ENCODE data around the gene NLGN1. TPM values are rescaled to one million over a fixed set of nuclear protein-coding genes. Genes with fewer than 3 reads are reported as not detected.
"Not testable (repeated sequence)": the region's sequence is repeated elsewhere in the genome, so short reads cannot be mapped to it uniquely, and the experiment has no call there.

Gene NLGN1
- total RNA-seq, 1 experiment from 2014 or later = not detected

DNA sequence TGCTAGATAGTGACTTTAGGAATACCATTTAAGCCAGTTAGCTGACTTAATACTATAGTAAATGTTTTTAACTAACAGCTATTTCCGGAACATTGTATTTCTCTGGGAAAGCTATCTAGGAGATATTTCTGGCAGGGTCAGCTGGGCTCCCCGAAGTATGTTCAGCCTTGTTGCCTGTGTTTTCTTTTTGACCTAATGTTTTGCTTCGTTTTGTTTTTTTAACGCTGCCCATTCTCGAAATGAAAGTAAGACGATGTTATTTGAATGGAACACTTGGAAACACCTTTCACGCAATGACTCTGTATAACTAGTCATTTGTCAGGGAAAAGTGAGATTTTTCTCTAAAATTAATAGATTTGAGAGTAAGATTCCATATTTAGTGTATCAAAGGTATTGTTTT is 758.7 kb downstream of the NLGN1 start:
- DNase-seq (ENCODE audit: low read depth) = no peak

DNA sequence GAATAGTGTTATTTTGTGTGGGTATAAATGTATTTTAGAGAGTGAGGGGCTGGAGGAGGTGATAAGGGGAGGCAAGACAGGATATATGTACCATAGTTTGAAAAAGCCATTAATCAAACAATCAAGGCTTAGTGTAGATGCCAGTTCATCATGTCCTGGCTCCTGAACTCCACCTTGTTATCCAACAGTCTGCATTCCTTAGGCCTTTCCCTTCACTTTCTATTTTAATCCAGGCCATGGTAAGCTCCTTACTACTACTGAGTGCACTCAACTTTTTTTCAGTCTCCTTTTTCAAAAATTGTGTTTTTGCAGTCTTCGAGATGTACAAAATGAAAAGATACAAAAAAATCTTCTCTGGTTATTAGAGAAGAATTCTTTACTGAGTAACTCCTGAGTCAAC is 761.1 kb downstream of the NLGN1 start:
- DNase-seq (ENCODE audit: low read depth) = no peak

GRCh38 chr3:174159604-174160003 is 762.1 kb downstream of the NLGN1 start:
- DNase-seq (ENCODE audit: low read depth) = no peak

GRCh38 chr3:174162550-174162949 is 765.0 kb downstream of the NLGN1 start:
- DNase-seq (ENCODE audit: low read depth) = peak; percentile 36

- no peak for DNase-seq (ENCODE audit: low read depth)
These were observed 770.5 kb downstream of the NLGN1 start for GRCh38 chr3:174168026-174168425.

DNA sequence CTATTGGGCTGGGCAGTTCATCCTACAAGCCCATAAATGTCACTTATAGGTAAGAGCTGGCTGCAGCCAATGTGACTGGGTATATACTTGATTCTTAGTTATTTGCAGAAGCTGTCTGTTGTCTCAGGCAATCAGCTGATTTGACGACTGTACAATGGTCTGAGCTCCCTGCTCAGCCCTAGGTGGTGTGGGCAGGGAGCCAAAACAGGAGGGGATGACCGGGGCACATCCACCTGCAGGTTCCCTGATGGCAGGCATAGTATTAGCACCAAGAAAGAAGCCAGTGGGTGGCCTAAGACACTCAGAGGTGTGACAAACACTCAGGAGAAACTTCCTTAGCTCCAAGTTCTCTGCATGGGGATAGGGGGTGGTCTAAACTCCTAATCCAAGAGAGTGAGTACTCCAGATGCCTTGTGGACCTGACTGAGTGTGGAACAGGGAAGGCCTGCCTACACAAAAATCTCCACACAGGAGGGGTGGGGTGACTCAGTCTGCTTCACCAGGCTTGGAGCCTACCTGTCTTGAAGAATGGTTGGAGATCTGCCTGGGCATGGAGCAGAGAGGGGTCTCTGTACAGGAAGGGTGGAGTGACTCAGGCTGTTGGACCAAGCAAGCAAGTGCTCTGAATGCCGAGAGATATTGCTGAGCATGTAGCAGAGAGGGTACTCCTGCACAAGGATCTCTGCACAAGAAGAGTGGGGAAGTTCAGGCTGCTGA is 771.2 kb downstream of the NLGN1 start:
- no peak for DNase-seq (ENCODE audit: low read depth)

DNA sequence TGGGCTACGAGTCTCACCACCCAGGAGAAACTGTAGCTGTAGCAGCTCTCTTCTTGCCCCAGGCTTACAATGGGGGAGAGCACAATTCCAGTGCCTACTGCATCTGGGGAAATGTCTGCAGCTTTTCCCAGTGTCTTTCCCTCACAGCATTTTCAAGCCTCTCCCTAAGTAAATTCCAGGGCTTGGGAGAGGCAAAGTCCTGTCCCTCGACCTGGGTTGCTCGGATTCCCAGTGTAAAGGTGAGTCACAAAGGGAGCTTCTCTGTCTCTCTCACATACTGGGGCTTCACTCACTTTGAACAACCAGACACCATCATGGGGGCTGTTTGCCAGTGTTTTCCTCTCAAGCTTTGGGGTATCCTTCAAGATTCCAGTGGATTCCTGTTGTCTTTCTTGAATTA is 772.2 kb downstream of the NLGN1 start:
- no peak for DNase-seq (ENCODE audit: low read depth)

DNA sequence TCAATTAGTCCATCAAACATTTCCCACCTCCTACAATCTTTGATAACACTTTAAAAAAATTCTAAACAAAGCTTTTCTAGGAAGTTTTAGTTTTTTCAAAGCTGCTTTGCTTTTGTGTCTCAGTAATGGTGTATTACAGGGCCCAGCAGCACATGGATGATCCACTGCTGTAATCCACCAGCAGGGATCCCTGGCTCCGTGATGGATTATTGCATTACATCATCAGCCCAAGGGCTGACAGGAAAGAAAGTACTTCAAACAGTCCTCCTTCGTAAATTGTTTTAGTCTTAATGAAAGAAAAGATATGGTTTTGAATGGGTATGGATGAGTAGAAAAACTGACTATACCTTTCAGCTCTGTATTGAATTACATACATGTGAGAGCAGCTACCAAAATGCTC is 772.7 kb downstream of the NLGN1 start:
- DNase-seq (ENCODE audit: low read depth) = no peak

- DNase-seq (ENCODE audit: low read depth) = no peak
These were observed 788.9 kb downstream of the NLGN1 start for GRCh38 chr3:174186377-174186989.

- peak; percentile 5 for DNase-seq (ENCODE audit: low read depth)
These were observed 793.8 kb downstream of the NLGN1 start for GRCh38 chr3:174191380-174191779.

DNA sequence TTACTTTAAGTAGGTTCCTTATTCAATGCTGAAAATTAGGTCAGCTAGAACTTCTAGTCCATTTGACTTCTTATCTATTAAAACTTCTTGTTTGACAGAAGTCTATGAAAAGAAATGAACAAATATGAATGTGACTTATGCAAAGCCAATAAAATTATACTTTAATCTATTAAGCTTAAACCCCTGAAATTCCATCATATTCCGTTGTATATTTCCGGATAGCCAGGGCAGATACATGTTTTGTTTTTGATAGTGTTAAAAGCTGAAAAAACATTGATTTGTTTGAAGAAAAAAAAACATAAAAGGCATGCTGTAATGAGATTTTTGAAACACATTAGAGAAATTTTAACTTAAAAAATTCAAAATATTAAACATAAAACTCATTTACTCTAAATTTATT is 794.4 kb downstream of the NLGN1 start:
- no peak for DNase-seq (ENCODE audit: low read depth)

GRCh38 chr3:174192471-174192870 is 794.9 kb downstream of the NLGN1 start:
- no peak for DNase-seq (ENCODE audit: low read depth)

DNA sequence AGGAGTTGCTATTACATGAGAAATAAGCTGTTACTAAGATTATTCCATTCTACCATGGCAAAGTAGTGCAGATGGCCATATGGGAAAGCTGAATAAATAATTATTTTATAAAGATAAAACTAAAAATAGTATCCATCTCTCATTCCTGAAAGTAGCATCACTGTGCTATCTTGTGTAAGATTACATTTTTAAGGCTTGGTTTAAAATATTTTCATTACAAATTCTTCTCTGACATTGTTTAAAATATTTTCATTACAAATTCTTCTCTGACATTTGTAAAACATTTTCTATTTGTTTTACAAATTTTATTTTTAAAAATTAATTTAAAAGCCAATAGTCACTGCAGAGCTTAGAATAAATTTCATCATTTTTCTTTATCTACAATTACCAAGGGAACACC is 796.1 kb downstream of the NLGN1 start:
- DNase-seq (ENCODE audit: low read depth) = no peak

DNA sequence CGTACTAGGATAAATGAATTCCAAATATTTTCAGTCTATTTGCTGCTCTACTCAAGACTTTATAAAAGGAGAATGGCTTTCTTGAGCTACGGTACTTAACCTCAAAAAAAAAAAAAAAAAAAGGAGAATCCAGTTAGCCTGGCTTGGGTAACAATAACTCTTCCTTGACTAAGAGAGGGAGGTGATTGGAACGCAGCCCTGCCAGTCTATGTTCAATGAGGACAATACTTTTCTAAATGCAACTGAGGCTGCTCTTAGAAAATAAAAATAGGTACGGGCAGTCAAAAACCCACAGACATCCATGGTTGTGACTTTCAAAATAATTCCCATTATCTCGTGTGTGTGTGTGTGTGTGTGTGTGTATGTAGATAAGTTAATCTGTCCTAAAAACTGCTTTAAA is 799.9 kb downstream of the NLGN1 start:
- no peak for DNase-seq (ENCODE audit: low read depth)

DNA sequence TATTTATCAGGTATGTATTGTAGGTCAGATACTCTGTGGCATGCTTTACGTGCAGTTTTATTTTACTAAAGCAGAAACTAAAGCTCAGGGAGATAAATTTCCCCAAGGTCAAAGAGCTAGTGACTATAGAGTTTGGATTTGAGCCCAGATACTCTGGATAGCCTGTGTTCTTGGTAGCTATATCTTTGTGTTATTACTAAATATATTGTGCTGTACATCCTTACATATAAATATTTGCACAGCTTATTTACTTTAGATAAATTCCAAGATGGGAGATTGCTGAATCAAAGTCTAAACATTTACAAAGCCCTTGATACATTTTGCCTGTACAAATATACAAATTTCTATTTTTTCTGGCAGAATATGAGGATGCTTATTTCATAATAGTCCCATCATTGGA is 800.7 kb downstream of the NLGN1 start:
- DNase-seq (ENCODE audit: low read depth) = no peak

GRCh38 chr3:174199696-174200095 is 802.2 kb downstream of the NLGN1 start:
- DNase-seq (ENCODE audit: low read depth) = no peak

DNA sequence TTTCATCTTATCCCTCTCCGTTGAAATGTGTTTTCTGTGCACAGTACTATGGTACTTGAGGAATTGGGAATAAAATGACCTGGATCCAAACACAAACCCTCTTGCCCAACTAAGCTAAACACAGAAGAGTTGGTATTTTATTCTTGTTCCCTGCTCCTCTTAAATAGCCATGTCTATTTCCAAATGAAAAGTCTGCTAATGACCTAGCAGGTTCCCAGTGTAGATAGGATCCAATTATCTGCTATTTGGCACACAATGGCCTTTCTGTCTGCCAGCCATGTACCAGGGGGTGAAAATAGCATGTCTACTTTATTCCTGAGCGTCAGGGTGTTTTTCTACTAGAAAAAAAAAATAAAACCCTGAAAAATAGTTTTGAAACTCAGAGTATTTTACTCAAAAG is 804.6 kb downstream of the NLGN1 start:
- DNase-seq (ENCODE audit: low read depth) = no peak

DNA sequence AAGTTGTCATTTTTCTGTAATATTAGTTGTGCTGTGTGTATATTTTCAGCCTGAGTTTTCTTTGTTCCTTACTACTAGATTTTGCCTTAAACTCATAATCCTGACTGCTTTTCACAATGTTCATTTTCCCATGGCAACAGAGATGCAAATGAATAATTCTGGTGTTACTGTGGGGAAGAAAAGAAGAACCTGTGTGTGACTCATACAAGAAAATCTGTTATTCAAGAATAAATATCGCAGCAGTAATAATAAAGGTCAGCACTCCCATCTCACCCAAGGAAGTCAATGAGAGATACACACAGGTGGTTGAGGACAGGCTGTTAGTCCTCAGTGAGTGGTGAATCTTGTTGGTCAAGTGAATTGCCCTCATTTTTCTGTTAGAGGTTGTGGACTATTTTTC is 805.0 kb downstream of the NLGN1 start:
- peak; percentile 57 for DNase-seq (ENCODE audit: low read depth)

- no peak for DNase-seq (ENCODE audit: low read depth)
These were observed 807.2 kb downstream of the NLGN1 start for GRCh38 chr3:174204765-174205164.

DNA sequence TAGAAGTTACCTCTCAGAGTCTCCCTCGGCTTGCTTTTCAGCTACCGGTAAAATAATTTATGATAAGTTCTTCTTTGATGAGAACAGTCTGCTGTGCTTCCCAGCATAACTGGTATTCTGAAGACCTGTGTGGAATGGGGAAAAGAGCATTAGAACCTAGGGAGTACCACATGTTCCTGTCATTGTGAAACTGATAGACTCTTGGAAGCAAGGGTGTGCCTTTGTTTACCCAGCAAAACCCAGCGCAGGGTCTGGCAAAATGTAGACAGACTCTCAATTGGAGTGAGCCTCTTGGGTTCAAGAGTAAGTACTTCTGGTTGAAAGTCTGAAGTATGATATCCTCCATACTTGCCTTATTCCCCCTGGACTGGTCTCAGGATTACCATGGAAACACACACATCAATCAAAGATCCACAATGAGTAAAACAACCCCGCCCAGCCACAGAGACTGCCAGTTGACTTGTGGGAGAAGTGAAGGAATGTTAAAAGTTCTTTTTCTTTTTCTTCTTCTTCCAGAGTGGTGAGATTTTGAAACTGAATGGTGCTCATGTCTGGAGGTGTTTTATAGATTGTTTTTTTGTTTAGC is 809.2 kb downstream of the NLGN1 start:
- DNase-seq (ENCODE audit: low read depth) = peak; percentile 13

DNA sequence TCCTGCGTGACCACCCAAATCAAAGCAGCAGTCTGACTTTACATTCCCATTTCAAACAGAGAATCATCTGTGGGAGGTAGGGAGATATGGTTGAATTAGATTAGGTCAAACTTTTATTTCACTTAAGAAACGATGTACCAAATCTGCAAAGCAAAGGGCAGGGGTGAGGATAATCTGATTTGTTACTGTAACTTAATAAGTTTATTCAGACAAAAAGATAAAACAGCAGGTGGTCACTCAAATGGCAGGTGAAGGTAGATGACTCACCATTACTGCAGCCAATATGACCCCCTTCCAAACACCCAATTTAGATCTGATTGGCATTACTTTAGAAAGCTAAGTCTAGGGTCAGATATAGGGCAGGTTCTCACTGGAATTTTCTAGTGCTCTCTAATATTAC is 810.6 kb downstream of the NLGN1 start:
- no peak for DNase-seq (ENCODE audit: low read depth)

DNA sequence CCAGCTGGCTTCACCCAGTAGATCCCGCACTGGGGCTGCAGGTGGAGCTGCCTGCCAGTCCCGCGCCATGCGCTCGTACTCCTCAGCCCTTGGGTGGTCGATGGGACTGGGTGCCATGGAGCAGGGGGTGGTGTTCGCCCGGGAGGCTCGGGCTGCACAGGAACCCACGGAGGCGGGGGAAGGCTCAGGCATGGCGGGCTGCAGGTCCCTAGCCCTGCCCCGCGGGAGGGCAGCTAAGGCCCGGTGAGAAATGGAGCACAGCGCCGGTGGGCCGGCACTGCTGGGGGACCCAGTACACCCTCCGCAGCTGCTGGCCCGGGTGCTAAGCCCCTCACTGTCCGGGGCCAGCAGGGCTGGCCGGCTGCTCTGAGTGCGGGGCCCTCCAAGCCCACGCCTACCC is 814.4 kb downstream of the NLGN1 start:
- not testable (repeated sequence) for DNase-seq (ENCODE audit: low read depth)

GRCh38 chr3:174215456-174215855 is 817.9 kb downstream of the NLGN1 start:
- DNase-seq (ENCODE audit: low read depth) = peak; percentile 28

Measured in LHCN-M2 (cell line).